Osteocyte (in vitro differentiated cells): ENCODE data around the gene SLC9A5. TPM values are rescaled to one million over a fixed set of nuclear protein-coding genes. Genes with fewer than 3 reads are reported as not detected.

Source experiments
- DNase-seq: peaks from one replicate; pipeline ENCODE4 v3.0.0; 2021; ENCODE audit warnings: mixed read lengths; ENCODE audit not compliant: unreplicated experiment; ENCODE audit errors: extremely low spot score
- H3K27ac Mint-ChIP-seq: one replicate; pipeline ENCODE4 v1.8.0; 2021; ENCODE audit warnings: mild to moderate bottlenecking, mixed read lengths; ENCODE audit not compliant: unreplicated experiment
- H3K27me3 Mint-ChIP-seq: one replicate; pipeline ENCODE4 v1.8.0; 2021; ENCODE audit warnings: mixed read lengths; ENCODE audit not compliant: unreplicated experiment
- H3K36me3 Mint-ChIP-seq: one replicate; pipeline ENCODE4 v1.8.0; 2021; ENCODE audit warnings: mixed read lengths; ENCODE audit not compliant: unreplicated experiment
- H3K4me1 Mint-ChIP-seq: one replicate; pipeline ENCODE4 v1.8.0; 2021; ENCODE audit warnings: mixed read lengths; ENCODE audit not compliant: unreplicated experiment
- H3K4me3 Mint-ChIP-seq: one replicate; pipeline ENCODE4 v1.8.0; 2021; ENCODE audit warnings: mild to moderate bottlenecking, moderate library complexity, mixed read lengths; ENCODE audit not compliant: unreplicated experiment
- H3K9me3 Mint-ChIP-seq: one replicate; pipeline ENCODE4 v1.8.0; 2021; ENCODE audit warnings: mixed read lengths; ENCODE audit not compliant: unreplicated experiment
- CTCF ChIP-seq: fragments of 200-600 bp; sonication (generic); IDR thresholded peaks from 2 replicates; pipeline ENCODE4 v1.5.0; 2021; ENCODE audit warnings: antibody characterized with exemption, mild to moderate bottlenecking, moderate library complexity
- total RNA-seq: library from RNA; stranded (reverse); gene quantifications from 2 replicates; pipeline ENCODE4 v1.2.1, GENCODE V29; 2021

SLC9A5 gene
- total RNA-seq, 1 donor from 2014 or later = 4.2 TPM

- Mint-ChIP-seq H3K9me3 (no peaks in the 10 kb centered on the region), H3K4me1 (peaks cover 24% of the 10 kb centered on the region), H3K27ac (no peak overlapping the region), H3K27me3 (no peaks in the 10 kb centered on the region), H3K36me3 (no peaks in the 10 kb centered on the region), H3K4me3 (no peak overlapping the region)
- DNase-seq = no peak
- no peak for TF ChIP-seq CTCF
Measured at GRCh38 chr16:67302970-67303369, 54.2 kb downstream of the SLC9A5 start.

GRCh38 chr16:67304020-67304419 is 55.2 kb downstream of the SLC9A5 start:
- Mint-ChIP-seq H3K4me1 (peaks cover 24% of the 10 kb centered on the region), H3K4me3 (no peak overlapping the region), H3K36me3 (no peaks in the 10 kb centered on the region), H3K9me3 (no peaks in the 10 kb centered on the region), H3K27ac (peak overlapping the region; percentile 18), H3K27me3 (no peaks in the 10 kb centered on the region)
- no peak for TF ChIP-seq CTCF
- no peak for DNase-seq

DNA sequence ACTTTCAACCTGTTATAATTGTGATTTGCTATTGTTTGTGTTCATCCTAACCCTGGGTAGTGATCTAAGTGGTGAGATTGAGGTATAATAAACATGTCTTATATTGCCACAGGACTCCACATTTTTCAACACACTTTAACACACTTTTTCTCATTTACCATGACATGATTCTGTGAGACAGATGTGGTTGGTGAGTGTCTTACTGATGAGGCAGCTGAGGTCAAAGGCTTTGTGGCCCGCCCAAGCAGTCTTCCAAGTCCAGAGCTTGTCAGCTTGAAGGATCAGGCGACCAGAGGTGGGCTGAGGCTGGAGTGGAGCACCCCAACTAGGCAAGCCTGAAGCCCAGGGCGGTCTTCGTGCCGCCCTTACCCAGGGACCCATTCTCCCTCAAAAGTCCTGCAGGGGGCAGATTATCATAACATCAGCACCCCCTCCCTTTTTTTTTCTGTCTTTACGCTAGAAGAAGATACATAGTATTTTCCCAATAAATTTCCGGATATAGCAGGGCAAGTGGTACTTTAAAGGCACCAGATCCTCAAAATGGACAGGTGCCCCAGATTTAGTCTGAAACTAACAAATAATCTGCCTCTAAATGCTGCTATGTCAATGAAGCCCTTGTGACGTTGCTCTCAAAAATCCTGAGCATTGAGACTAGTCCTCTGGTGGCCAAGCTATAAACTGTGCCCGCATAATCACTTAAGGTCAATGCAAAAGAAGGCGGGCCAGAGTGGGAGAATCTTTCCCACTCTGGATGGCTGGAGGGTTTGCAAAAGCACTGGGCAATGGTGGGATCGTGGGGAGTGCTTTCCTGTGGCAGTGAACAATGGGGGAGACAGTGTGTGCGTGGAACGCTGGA is 56.7 kb downstream of the SLC9A5 start:
- no peaks in the 10 kb centered on the region for H3K27me3 Mint-ChIP-seq
- no peak for TF ChIP-seq CTCF
- peaks cover 24% of the 10 kb centered on the region for H3K4me1 Mint-ChIP-seq
- no peak overlapping the region for H3K4me3 Mint-ChIP-seq
- H3K27ac Mint-ChIP-seq = no peak overlapping the region
- DNase-seq = no peak
- no peaks in the 10 kb centered on the region for H3K36me3 Mint-ChIP-seq
- no peaks in the 10 kb centered on the region for H3K9me3 Mint-ChIP-seq

- no peak for DNase-seq
- no peaks in the 10 kb centered on the region for H3K27me3 Mint-ChIP-seq
- peaks cover 16% of the 10 kb centered on the region for H3K4me1 Mint-ChIP-seq
- H3K27ac Mint-ChIP-seq = no peak overlapping the region
- no peak for TF ChIP-seq CTCF
- H3K9me3 Mint-ChIP-seq = no peaks in the 10 kb centered on the region
- H3K36me3 Mint-ChIP-seq = no peaks in the 10 kb centered on the region
- no peak overlapping the region for H3K4me3 Mint-ChIP-seq
Measured at GRCh38 chr16:67310561-67310960, 61.8 kb downstream of the SLC9A5 start.

DNA sequence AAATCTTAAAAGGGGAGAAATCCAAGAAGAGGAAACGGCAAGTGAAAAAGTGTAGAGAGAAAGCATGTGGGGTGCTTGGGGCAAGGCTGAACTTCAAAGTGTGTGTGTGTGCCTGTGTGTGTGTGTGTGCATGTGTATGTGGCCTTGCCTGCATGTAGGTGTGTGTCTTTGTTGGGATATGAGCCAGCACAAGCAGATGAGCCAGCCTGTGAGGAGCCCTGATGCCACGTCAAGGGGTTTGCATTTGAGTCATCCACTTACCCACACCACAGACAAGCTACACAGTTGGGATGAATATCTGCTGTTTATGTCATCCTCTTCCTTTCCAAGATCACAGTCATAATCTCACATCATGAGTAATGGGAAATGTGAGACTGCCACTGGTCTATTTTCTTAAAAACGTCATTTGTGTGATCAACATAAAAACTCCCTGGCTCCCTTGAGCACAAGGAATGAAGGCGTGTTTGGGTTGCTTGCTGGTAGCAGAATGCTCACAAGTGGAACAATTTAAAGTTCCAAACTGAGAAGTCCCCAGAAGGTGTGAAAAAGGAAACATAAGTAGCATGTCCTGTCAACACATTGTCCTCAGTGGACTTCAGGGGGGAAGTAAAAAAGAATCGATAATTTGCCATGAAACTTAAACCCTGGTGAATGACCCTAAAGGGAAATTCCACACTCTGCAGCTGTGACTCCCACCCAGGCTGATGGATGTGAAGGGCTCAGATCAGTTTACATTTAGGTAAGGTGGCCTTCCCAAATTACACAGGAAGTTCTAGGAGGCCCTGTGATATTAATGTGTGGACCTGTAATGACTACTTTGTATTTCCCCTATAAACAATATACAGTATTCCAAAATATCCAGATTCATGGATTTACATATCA is 63.1 kb downstream of the SLC9A5 start:
- no peak for DNase-seq
- H3K36me3 Mint-ChIP-seq = no peaks in the 10 kb centered on the region
- no peaks in the 10 kb centered on the region for H3K27me3 Mint-ChIP-seq
- H3K9me3 Mint-ChIP-seq = no peaks in the 10 kb centered on the region
- no peak for TF ChIP-seq CTCF
- H3K4me3 Mint-ChIP-seq = no peak overlapping the region
- H3K27ac Mint-ChIP-seq = peak overlapping the region; percentile 66
- H3K4me1 Mint-ChIP-seq = peaks cover 16% of the 10 kb centered on the region
